GM18951 (cell line): ENCODE data around the gene VSIG4.

Experiments used
- POLR2A ChIP-seq: IDR thresholded peaks from 4 replicates; pipeline ENCODE4 v1.6.1; 2011; ENCODE audit warnings: mild to moderate bottlenecking; ENCODE audit not compliant: insufficient read length, insufficient read depth; ENCODE audit errors: extremely low read depth
- in situ Hi-C: fragments of 300-500 bp; cut with MboI; formaldehyde crosslinking; loops from one replicate; pipeline ENCODE4 v1.12.0; 2022; ENCODE audit warnings: low sequenced_read_pairs, mixed read lengths, inconsistent platforms; ENCODE audit not compliant: unreplicated experiment

Gene VSIG4

GRCh38 chrX:65999029-65999562 lies 40.8 kb downstream of the VSIG4 start:
- no peak for TF ChIP-seq POLR2A
- in situ Hi-C loops = loop anchor here (25.0 kb wide), 1 partner anchor 262 kb away; no protein-coding TSS in a partner anchor

GRCh38 chrX:65997978-65998717 lies 41.7 kb downstream of the VSIG4 start:
- in situ Hi-C loops = loop anchor here (25.0 kb wide), 1 partner anchor 261 kb away; no protein-coding TSS in a partner anchor
- TF ChIP-seq POLR2A = no peak

GRCh38 chrX:65994519-65995506 lies 45.1 kb downstream of the VSIG4 start:
- in situ Hi-C loops = loop anchor here (25.0 kb wide), 1 partner anchor 258 kb away; no protein-coding TSS in a partner anchor
- TF ChIP-seq POLR2A = no peak

- no peak for TF ChIP-seq POLR2A
- in situ Hi-C loops = loop anchor here (25.0 kb wide), 1 partner anchor 257 kb away; no protein-coding TSS in a partner anchor
Observed at GRCh38 chrX:65993915-65994460, 45.9 kb downstream of the VSIG4 start.

- no peak for TF ChIP-seq POLR2A
- in situ Hi-C loops = loop anchor here (25.0 kb wide), 1 partner anchor 256 kb away; no protein-coding TSS in a partner anchor
Observed at GRCh38 chrX:65993332-65993731, 46.5 kb downstream of the VSIG4 start.

GRCh38 chrX:65990702-65991101 lies 49.2 kb downstream of the VSIG4 start:
- in situ Hi-C loops = loop anchor here (25.0 kb wide), 1 partner anchor 253 kb away; no protein-coding TSS in a partner anchor
- no peak for TF ChIP-seq POLR2A

GRCh38 chrX:65987811-65988210 lies 52.1 kb downstream of the VSIG4 start:
- in situ Hi-C loops = loop anchor here (25.0 kb wide), 1 partner anchor 251 kb away; no protein-coding TSS in a partner anchor
- TF ChIP-seq POLR2A = no peak

- no peak for TF ChIP-seq POLR2A
- in situ Hi-C loops = loop anchor here (25.0 kb wide), 1 partner anchor 249 kb away; no protein-coding TSS in a partner anchor
Observed at GRCh38 chrX:65985922-65986588, 53.8 kb downstream of the VSIG4 start.

- in situ Hi-C loops = loop anchor here (25.0 kb wide), 1 partner anchor 248 kb away; no protein-coding TSS in a partner anchor
- TF ChIP-seq POLR2A = no peak
Observed at GRCh38 chrX:65985211-65985610, 54.7 kb downstream of the VSIG4 start.

- in situ Hi-C loops = loop anchor here (25.0 kb wide), 1 partner anchor 240 kb away; no protein-coding TSS in a partner anchor
Observed at GRCh38 chrX:65977161-65977560, 62.7 kb downstream of the VSIG4 start.

- in situ Hi-C loops = loop anchor here (25.0 kb wide), 1 partner anchor 239 kb away; no protein-coding TSS in a partner anchor
- no peak for TF ChIP-seq POLR2A
Observed at GRCh38 chrX:65976161-65976560, 63.7 kb downstream of the VSIG4 start.

GRCh38 chrX:65975161-65975751 lies 64.6 kb downstream of the VSIG4 start:
- in situ Hi-C loops = loop anchor here (25.0 kb wide), 1 partner anchor 238 kb away; no protein-coding TSS in a partner anchor
